Activated naive CD4-positive, alpha-beta T cell (primary cell): Measurements from ENCODE around the gene NOTCH1.

Source experiments
- DNase-seq, 4 experiments: peaks; one replicate each; lab custom pipeline; 2025; lab: John Stamatoyannopoulos, UW

NOTCH1 gene

GRCh38 chr9:136463578-136463977, 82.3 kb downstream of the NOTCH1 start:
- no peak for DNase-seq

- DNase-seq = no peak
Observed at GRCh38 chr9:136462664-136463063, 83.2 kb downstream of the NOTCH1 start.

DNA sequence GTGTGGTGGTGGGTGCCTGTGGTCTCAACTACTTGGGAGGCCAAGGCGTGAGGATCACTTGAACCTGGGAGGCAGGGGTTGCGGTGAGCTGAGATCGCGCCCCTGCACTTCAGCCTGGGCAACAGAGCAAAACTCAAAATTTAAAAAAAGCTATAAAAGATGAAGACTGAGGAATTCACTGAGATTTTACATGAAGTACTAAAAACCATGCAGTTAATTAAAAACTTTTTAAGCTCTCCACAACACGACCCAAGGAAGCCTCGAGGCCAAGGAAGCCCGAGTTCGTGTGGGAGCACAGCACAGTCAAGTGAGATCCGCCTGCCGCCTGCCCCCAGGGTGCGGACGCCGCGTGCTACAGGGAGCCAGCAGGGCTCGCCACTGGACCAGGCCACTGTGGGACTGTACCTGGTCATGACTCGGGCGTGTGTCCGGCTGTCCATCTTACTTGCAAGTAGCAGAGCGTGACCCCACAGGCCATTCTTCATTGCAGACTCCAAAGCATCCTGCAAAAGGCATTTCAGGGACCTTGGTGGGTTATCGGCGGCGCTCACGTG, 85.0 kb downstream of the NOTCH1 start:
- DNase-seq = no peak

GRCh38 chr9:136459425-136459824, 86.4 kb downstream of the NOTCH1 start:
- no peak for DNase-seq

DNA sequence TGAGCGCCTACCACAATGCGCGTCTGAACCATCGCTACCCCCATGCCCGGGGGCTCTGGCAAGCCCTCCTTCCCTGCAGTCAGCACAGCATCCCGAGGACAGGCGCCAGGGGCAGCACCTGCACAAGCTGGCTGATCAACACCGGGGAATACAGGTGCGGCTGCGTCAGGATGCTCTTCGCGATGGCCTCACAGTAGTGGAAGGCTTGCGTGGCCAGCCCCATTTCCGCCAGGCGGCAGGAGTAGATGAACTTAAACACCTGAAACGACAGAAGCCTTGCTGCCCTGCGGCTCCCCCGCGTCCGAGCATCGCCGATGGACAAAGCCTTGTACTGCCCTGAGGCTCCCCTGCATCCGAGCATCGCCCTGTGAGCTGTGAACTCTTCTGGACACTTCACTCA, 88.5 kb downstream of the NOTCH1 start:
- no peak for DNase-seq

GRCh38 chr9:136456258-136456657, 89.6 kb downstream of the NOTCH1 start:
- no peak for DNase-seq

DNA sequence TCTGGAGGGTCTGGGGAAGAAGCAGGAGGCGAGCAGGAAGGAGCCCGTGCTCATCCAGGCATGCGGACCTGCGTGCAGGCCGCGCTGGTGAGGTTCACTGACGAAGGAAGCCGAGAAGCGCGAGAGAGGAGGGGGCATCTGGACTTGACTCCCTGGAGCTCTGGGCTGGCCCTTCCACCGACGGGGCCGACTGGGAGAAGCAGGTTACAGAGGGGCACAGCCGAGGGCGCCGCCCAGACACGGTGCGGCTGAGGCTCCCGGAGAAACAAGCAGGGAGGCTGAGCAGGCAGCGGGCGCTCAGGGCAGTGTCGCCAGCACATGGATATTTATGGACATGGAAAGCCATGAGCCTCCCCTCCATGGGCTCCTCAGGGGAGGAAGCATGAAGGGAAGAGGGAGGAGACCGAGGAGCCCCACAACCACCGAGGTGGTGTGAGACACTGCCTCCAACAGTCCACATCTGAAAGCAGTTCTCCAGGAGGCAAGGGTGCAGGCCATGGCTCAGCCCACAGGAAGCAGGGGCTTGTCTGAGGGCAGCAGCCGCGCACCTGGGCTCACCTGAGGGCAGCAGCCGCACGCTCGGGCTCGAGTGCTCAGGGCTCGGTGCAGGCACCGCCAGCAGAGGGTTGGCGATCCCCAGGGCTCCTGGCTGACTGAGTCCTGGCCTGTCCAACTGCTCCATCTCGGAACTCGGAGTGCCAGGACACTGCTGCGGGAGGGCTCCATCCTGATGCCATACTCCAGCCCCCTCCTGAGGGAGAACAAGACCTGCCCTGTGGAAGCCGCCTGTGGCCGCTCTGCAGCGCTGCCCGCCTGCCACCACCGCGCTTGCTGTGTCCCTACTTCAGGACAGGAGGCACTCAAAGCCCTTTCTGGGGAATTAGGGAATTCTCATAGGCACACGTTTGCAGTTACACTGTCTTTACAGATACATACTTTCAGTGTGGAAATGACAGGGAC, 90.5 kb downstream of the NOTCH1 start:
- DNase-seq = no peak

- no peak for DNase-seq
Observed at GRCh38 chr9:136454026-136454796, 91.6 kb downstream of the NOTCH1 start.

DNA sequence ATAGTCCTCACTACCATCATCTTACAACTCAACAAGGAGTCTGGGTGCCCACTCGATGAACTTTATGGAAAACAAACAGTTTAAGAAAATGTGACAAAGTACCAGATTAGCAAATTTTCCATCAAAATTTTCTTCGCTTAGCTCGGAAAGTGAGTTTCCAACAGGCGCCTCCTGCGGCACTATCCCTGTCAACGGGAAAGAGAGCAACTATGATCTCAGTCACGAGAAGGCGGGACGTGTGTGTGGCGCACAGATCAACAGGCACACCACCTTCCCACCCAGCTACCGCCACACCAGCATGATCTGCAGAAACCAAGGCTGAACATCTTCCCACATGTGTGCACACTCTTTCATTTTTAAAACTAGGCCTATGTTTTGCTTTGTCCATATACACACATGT, 92.5 kb downstream of the NOTCH1 start:
- no peak for DNase-seq

GRCh38 chr9:136451221-136451877, 94.5 kb downstream of the NOTCH1 start:
- DNase-seq = no peak

GRCh38 chr9:136448655-136449054, 97.2 kb downstream of the NOTCH1 start:
- DNase-seq = no peak

DNA sequence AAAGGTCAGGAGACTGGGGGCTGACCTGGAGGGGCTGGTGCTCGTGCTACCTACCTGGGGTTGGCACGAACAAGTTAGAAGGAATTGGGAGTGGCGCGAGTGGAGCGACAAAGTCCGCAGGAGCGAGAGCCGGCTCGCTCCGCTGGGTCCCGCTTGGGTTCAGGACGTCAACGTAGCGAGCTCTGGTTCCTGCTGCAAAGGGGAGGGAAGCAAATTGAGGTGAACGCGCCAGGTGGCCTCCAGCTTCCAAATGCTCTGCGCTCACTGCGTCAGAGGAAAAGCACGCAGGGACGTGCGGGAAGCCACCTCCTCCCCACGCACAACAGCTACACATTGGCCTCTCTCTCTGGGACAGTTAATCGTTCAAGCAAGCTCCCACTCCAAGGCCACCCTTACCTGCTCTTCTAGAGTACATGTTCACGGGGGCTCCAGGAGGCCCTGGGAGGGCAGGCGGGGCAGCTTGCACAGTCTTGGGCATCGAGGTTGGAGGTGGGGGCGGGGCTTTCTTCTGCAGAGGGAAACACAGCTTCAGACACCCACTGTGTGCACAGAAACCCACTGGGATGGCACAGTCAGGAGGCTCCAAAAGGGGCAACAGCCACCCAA, 98.6 kb downstream of the NOTCH1 start:
- no peak for DNase-seq

DNA sequence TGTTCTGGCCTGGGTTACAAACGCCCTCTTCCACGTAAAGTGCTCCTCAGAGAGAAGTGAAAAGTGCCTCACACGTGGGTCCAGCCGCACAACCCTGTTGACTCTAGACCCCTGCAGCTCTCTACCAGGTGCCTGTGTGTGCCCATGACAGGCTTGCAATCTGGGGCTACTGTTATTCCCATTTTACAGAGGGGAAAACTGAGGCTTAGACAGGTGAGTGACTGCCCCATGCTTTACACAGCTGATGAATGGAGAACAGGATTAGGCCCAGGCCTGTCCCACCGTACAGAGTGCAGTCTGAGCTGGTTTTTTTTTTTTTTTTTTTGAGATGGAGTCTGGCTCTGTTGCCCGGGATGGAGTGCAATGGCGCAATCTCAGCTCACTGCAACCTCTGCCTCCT, 100.0 kb downstream of the NOTCH1 start:
- no peak for DNase-seq
